ENCODE data around the gene NRXN3. TPM values are rescaled to one million over a fixed set of nuclear protein-coding genes. Genes with fewer than 3 reads are reported as not detected.

NRXN3 gene
- total RNA-seq, 1 donor = 2.5 TPM

DNA sequence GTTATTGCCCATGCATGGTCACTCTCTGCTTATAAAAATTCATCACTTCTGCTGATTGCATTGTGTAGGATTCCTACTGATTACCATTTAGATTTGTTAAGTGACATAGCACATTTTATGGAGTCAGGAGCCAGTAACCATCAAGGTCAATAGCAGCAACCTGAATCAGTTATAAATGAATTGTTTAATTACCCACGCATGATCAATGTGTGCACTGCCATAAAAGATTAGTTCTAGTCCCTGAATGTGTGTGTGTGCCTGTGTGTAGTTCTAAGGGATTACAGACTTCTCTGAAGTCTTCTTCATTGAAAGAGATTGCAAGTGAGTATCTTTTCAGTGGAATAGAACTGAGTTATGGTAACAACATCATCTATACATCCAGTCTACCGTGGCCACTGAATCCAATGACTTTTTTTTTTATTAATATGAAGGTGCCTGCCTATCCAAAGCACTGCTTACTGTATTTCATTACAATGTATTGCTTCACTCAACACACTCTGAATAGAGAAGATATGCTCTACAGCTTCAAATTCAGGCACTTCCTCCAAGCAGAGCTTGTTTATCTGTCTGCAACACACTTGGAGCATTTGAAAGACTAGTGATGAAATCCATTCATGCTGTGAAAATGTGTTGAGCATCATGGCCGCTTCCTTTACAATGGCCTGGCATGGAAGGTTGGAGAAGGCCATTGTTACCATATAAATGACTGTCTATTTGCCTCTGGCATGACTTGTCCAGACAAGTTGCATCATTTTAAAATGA lies 1659.4 kb downstream of the NRXN3 start:
- Histone ChIP-seq H3K4me3 (ENCODE audit: insufficient read depth, low read length) (no peak overlapping the region), H3K4me1 (ENCODE audit: insufficient read depth, low read length) (no peaks in the 10 kb centered on the region), H4K20me1 (ENCODE audit: insufficient read depth, low read length) (no peaks in the 10 kb centered on the region), H2AFZ (ENCODE audit: low read length) (no peak overlapping the region), H3K4me2 (ENCODE audit: insufficient read depth, low read length) (no peak overlapping the region), H3K27me3 (ENCODE audit: insufficient read depth, low read length) (no peaks in the 10 kb centered on the region), H3K9me3 (ENCODE audit: low read depth, low read length) (no peaks in the 10 kb centered on the region), H3K36me3 (ENCODE audit: insufficient read depth, low read length) (no peaks in the 10 kb centered on the region), H3K79me2 (ENCODE audit: insufficient read depth, low read length) (no peaks in the 10 kb centered on the region), H3K27ac (ENCODE audit: low read depth, low read length) (no peak overlapping the region)
- DNase-seq (ENCODE audit: insufficient read length, low spot score, missing footprints) = no peak
- no peak for TF ChIP-seq CTCF (IDR thresholded peaks at IDR 0.05; ENCODE audit: extremely low read depth, low read depth, low read length)

GRCh38 chr14:79831195-79831892 lies 1661.2 kb downstream of the NRXN3 start:
- Histone ChIP-seq H4K20me1 (ENCODE audit: insufficient read depth, low read length) (no peaks in the 10 kb centered on the region), H2AFZ (ENCODE audit: low read length) (no peak overlapping the region), H3K4me3 (ENCODE audit: insufficient read depth, low read length) (no peak overlapping the region), H3K4me2 (ENCODE audit: insufficient read depth, low read length) (no peak overlapping the region), H3K9me3 (ENCODE audit: low read depth, low read length) (no peaks in the 10 kb centered on the region), H3K27ac (ENCODE audit: low read depth, low read length) (no peak overlapping the region), H3K79me2 (ENCODE audit: insufficient read depth, low read length) (no peaks in the 10 kb centered on the region), H3K36me3 (ENCODE audit: insufficient read depth, low read length) (no peaks in the 10 kb centered on the region), H3K27me3 (ENCODE audit: insufficient read depth, low read length) (no peaks in the 10 kb centered on the region), H3K4me1 (ENCODE audit: insufficient read depth, low read length) (peaks cover 6% of the 10 kb centered on the region)
- no peak for DNase-seq (ENCODE audit: insufficient read length, low spot score, missing footprints)
- no peak for TF ChIP-seq CTCF (IDR thresholded peaks at IDR 0.05; ENCODE audit: extremely low read depth, low read depth, low read length)

DNA sequence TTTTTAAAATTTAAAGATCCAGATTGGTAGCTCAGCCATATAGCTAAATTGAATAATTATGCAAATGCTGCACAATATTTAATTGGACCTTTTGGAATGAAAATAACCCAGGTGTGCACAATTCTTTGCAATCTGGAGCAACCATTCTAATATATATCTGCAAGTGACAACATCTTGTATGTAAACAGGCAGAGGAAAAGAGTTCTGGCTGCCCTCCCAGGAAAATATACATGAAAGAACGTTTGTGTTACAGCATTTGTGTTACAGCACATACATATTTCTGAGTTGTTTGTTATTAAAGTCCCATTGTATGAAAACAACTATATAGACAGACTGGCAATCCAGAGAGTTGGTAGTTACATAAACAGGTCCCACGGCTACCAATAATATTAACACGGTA lies 1663.6 kb downstream of the NRXN3 start:
- H3K27me3 ChIP-seq (ENCODE audit: insufficient read depth, low read length) = no peaks in the 10 kb centered on the region
- H3K36me3 ChIP-seq (ENCODE audit: insufficient read depth, low read length) = no peaks in the 10 kb centered on the region
- no peaks in the 10 kb centered on the region for H3K79me2 ChIP-seq (ENCODE audit: insufficient read depth, low read length)
- H4K20me1 ChIP-seq (ENCODE audit: insufficient read depth, low read length) = no peaks in the 10 kb centered on the region
- no peak overlapping the region for H2AFZ ChIP-seq (ENCODE audit: low read length)
- H3K4me3 ChIP-seq (ENCODE audit: insufficient read depth, low read length) = no peak overlapping the region
- no peak for DNase-seq (ENCODE audit: insufficient read length, low spot score, missing footprints)
- peaks cover 10% of the 10 kb centered on the region for H3K4me1 ChIP-seq (ENCODE audit: insufficient read depth, low read length)
- H3K27ac ChIP-seq (ENCODE audit: low read depth, low read length) = no peak overlapping the region
- no peaks in the 10 kb centered on the region for H3K9me3 ChIP-seq (ENCODE audit: low read depth, low read length)
- H3K4me2 ChIP-seq (ENCODE audit: insufficient read depth, low read length) = no peak overlapping the region
- TF ChIP-seq CTCF (IDR thresholded peaks at IDR 0.05; ENCODE audit: extremely low read depth, low read depth, low read length) = no peak

DNA sequence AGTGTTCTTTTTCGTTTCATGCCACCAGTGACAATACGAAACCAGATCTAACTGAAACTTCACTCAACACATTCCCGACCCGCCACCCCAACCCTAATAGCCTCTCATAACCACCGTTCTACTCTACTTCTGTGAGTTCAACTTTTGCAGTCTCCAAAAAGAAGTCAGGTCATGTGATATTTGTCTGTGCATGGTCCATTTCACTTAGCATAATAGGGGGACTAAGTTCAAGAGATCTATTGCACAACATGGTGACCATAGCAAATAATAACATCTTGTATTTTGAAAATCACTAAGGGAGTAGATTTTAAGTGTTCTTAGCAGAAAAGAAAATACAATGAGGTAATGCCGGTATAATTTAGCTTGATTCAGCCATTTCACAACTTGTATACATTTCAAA lies 1664.7 kb downstream of the NRXN3 start:
- TF ChIP-seq CTCF (IDR thresholded peaks at IDR 0.05; ENCODE audit: extremely low read depth, low read depth, low read length) = no peak

More for the DNA sequence above, 1664.7 kb downstream of the NRXN3 start:
- Histone ChIP-seq H3K9me3 (ENCODE audit: low read depth, low read length) (no peaks in the 10 kb centered on the region), H4K20me1 (ENCODE audit: insufficient read depth, low read length) (no peaks in the 10 kb centered on the region), H3K27ac (ENCODE audit: low read depth, low read length) (no peak overlapping the region), H3K36me3 (ENCODE audit: insufficient read depth, low read length) (no peaks in the 10 kb centered on the region), H3K4me2 (ENCODE audit: insufficient read depth, low read length) (no peak overlapping the region), H3K4me3 (ENCODE audit: insufficient read depth, low read length) (no peak overlapping the region), H3K4me1 (ENCODE audit: insufficient read depth, low read length) (peaks cover 10% of the 10 kb centered on the region), H3K79me2 (ENCODE audit: insufficient read depth, low read length) (no peaks in the 10 kb centered on the region), H3K27me3 (ENCODE audit: insufficient read depth, low read length) (no peaks in the 10 kb centered on the region), H2AFZ (ENCODE audit: low read length) (no peak overlapping the region)
- DNase-seq (ENCODE audit: insufficient read length, low spot score, missing footprints) = no peak

All from osteoblast (primary cell).